GM12892 (cell line): ENCODE data around the gene IGF2BP1. TPM values are rescaled to one million over a fixed set of nuclear protein-coding genes. Genes with fewer than 3 reads are reported as not detected.

Experiments
- DNase-seq: peaks from one replicate; pipeline ENCODE4 v3.0.0; 2011; ENCODE audit not compliant: insufficient read length
- FAIRE-seq: peaks from 2 replicates; lab custom pipeline; 2011; peaks lifted over from hg19 to GRCh38; lab: Jason Lieb, UNC
- POLR2A ChIP-seq: IDR thresholded peaks from 2 replicates; pipeline ENCODE4 v1.6.1; 2011; ENCODE audit warnings: low read depth, low read length, control low read depth
- POLR2AphosphoS5 ChIP-seq: IDR thresholded peaks from 2 replicates; pipeline ENCODE4 v1.6.1; 2011; ENCODE audit warnings: low read depth, low read length, control low read depth
- TAF1 ChIP-seq: IDR thresholded peaks from 2 replicates; pipeline ENCODE4 v1.6.1; 2011; ENCODE audit warnings: low read depth, mild to moderate bottlenecking, control low read depth, low read length, borderline replicate concordance
- polyA plus RNA-seq: library from polyadenylated mRNA; unstranded; fragments of >200 nt; gene quantifications from one replicate; pipeline ENCODE4 v1.2.1, GENCODE V29; 2012; ENCODE audit warnings: missing spikeins, inconsistent platforms; ENCODE audit not compliant: missing spikeins

Gene IGF2BP1
- 0.74 TPM for polyA plus RNA-seq

DNA sequence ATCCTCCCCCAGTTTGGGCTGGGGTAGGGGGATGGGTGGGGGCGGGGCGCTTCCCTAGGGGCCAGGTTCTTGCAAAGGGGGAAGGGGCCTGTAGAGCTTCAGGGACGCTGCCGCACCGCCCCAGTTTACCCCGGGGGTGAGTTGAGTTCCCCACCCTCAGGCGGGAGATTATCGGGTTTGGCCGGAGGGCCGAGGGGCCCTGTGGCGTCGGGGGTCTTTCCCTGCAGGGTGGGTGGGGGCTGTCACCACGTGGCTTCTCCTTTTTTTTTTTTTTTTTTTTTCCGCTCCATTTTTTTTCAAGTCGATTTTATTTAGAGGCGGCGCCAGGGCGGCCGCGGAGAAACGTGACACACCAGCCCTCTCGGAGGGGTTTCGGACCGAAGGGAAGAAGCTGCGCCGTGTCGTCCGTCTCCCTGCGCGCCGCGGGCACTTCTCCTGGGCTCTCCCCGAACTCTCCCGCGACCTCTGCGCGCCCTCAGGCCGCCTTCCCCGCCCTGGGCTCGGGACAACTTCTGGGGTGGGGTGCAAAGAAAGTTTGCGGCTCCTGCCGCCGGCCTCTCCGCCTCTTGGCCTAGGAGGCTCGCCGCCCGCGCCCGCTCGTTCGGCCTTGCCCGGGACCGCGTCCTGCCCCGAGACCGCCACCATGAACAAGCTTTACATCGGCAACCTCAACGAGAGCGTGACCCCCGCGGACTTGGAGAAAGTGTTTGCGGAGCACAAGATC lies at the start of gene IGF2BP1:
IGF2BP1 (plus strand) TSS at position 283 of the 724 bp plus-strand sequence; CDS start at position 644, 361 bp downstream.
- TF ChIP-seq POLR2AphosphoS5 (no peak), POLR2A (no peak), TAF1 (no peak)
- FAIRE-seq: no peak
- no peak for DNase-seq

DNA sequence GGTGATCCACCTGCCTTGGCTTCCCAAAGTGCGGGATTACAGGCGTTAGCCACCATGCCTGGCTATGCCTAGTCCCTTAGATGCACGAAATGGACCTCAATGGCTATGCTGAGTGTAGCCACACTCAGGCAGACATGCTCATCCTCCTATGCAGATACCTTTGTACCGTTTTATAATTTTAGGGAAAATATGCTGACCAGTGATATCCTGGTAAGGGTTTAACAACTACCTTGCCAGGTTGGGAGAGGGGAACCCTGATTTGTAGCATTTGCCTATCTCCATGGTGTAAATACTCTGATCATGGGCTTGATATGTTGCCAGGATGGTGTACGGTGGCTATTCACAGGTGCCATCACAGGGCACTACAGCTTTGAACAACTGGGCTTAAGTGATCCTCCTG lies 45.6 kb upstream of the IGF2BP1 start:
- TF ChIP-seq POLR2A: no peak
- no peak for TF ChIP-seq TAF1
- no peak for TF ChIP-seq POLR2AphosphoS5
- FAIRE-seq (no peak), DNase-seq (no peak)

DNA sequence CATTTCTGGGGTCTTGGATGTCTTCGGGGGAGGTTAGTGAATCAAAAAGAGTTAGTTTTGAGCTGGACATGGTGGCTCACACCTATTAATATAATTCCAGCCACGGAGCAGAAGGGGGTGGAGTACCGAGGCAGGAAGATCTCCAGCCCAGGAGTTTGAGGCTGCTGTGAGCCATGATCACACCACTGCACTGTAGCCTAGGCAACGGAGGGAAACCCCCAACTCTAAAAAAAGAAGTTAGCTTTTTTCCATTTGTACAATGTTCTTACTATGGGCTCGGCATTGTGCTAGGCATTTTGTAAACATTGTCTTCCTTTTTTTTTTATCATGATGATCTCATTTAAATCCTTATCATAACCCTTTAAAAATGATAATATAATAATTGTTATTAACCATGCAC lies 44.3 kb upstream of the IGF2BP1 start:
- no peak for FAIRE-seq
- TF ChIP-seq POLR2A: no peak
- TF ChIP-seq TAF1: no peak
- no peak for TF ChIP-seq POLR2AphosphoS5
- no peak for DNase-seq

DNA sequence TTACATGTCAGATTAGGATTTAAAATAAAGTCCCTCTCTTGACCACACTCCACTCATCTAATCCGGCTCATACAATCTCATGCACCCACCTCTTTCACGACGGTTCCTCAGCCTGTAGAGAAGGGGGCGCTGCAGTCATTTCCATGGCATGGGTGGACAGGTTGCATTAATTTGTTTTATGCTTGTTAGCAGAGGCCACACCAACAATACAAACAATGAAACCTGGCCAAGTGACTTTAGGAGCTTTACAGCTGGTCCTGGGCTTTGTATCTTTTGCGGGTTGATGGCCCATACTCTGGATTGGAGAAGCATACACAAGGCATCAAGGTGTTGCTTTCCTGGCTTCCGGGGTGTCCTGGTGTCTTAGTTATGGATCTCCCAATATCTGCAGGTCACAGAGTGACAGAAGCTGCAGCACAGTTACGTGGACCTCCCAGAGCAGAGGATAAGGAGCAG lies 42.9 kb upstream of the IGF2BP1 start:
- peak; percentile 56 for FAIRE-seq
- TF ChIP-seq POLR2A: no peak
- TF ChIP-seq POLR2AphosphoS5: no peak
- no peak for TF ChIP-seq TAF1
- no peak for DNase-seq

- DNase-seq: no peak
- FAIRE-seq: no peak
- no peak for TF ChIP-seq TAF1
- TF ChIP-seq POLR2AphosphoS5: no peak
- no peak for TF ChIP-seq POLR2A
Observed at GRCh38 chr17:48960834-48961515, 36.2 kb upstream of the IGF2BP1 start.

GRCh38 chr17:48961516-48962233 lies 35.5 kb upstream of the IGF2BP1 start:
- no peak for FAIRE-seq
- TF ChIP-seq POLR2A (no peak), POLR2AphosphoS5 (no peak), TAF1 (no peak)
- no peak for DNase-seq

- DNase-seq: no peak
- TF ChIP-seq TAF1: no peak
- TF ChIP-seq POLR2A: no peak
- no peak for TF ChIP-seq POLR2AphosphoS5
- FAIRE-seq: no peak
Observed at GRCh38 chr17:48970224-48970623, 27.0 kb upstream of the IGF2BP1 start.

GRCh38 chr17:48970865-48971687 lies 26.1 kb upstream of the IGF2BP1 start:
- no peak for TF ChIP-seq TAF1
- TF ChIP-seq POLR2AphosphoS5: no peak
- no peak for TF ChIP-seq POLR2A
- FAIRE-seq (no peak), DNase-seq (no peak)

DNA sequence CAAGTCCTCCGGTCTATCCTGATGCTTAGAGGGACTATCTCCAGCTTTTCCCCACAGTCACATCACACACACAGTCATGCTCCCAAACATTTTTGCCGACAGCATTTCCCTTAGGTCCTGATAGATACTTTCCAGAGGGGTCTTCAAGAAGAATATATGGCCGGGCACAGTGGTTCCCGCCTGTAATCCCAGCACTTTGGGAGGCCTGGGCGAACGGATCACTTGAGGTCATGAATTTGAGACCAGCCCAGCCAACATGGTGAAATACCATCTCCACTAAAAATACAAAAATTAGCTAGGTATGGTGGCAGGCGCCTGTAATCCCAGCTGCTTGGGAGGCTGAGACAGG lies 24.5 kb upstream of the IGF2BP1 start:
- no peak for DNase-seq
- no peak for FAIRE-seq
- TF ChIP-seq POLR2AphosphoS5 (no peak), POLR2A (no peak), TAF1 (no peak)

GRCh38 chr17:48973806-48974205 lies 23.4 kb upstream of the IGF2BP1 start:
- FAIRE-seq (no peak), DNase-seq (no peak)
- TF ChIP-seq TAF1 (no peak), POLR2AphosphoS5 (no peak), POLR2A (no peak)
